Hepatocyte (in vitro differentiated cells): ENCODE results near the gene RBAK.
"Not testable (repeated sequence)": the region's sequence is repeated elsewhere in the genome, so short reads cannot be mapped to it uniquely, and the experiment has no call there.

ENCODE experiments used
- EZH2 ChIP-seq: fragments of 200-600 bp; sonication (generic); IDR thresholded peaks from 2 replicates; pipeline ENCODE4 v1.6.1; 2016; ENCODE audit warnings: antibody characterized with exemption, mild to moderate bottlenecking, borderline replicate concordance
- EZH2phosphoT487 ChIP-seq: fragments of 200-600 bp; sonication (generic); IDR thresholded peaks from one replicate; pipeline ENCODE4 v1.6.1; 2018; ENCODE audit warnings: antibody characterized with exemption, mild to moderate bottlenecking, low read depth, moderate library complexity; ENCODE audit not compliant: unreplicated experiment, severe bottlenecking
- TF ChIP-seq, protein P1 (sequence below): fragments of 200-600 bp; sonication (generic); IDR thresholded peaks from 2 replicates; pipeline ENCODE4 v1.5.1; 2016; ENCODE audit warnings: antibody characterized with exemption, mild to moderate bottlenecking; ENCODE audit not compliant: poor library complexity

- TF ChIP-seq, protein P1, sequence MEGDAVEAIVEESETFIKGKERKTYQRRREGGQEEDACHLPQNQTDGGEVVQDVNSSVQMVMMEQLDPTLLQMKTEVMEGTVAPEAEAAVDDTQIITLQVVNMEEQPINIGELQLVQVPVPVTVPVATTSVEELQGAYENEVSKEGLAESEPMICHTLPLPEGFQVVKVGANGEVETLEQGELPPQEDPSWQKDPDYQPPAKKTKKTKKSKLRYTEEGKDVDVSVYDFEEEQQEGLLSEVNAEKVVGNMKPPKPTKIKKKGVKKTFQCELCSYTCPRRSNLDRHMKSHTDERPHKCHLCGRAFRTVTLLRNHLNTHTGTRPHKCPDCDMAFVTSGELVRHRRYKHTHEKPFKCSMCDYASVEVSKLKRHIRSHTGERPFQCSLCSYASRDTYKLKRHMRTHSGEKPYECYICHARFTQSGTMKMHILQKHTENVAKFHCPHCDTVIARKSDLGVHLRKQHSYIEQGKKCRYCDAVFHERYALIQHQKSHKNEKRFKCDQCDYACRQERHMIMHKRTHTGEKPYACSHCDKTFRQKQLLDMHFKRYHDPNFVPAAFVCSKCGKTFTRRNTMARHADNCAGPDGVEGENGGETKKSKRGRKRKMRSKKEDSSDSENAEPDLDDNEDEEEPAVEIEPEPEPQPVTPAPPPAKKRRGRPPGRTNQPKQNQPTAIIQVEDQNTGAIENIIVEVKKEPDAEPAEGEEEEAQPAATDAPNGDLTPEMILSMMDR, result not testable (repeated sequence)
- not testable (repeated sequence) for TF ChIP-seq EZH2, EZH2phosphoT487
Measured at GRCh38 chr7:5015936-5016335, 29.7 kb upstream of the RBAK start.
